Stomach (tissue), 9 donors: ENCODE measurements around the gene ZIC1. TPM values are rescaled to one million over a fixed set of nuclear protein-coding genes. Genes with fewer than 3 reads are reported as not detected.

ENCODE experiments used
- DNase-seq, 2 donors: peaks; one replicate each; pipeline versions ENCODE4 v3.0.0 to v3.0.0-alpha.2; 2013 to 2019
- H3K27ac ChIP-seq, 5 donors: fragments of 200-600 bp in 4 of 5; sonication (generic) in 4 of 5; one replicate each; pipeline ENCODE4 v1.5.1; 2013 to 2019; ENCODE audit warnings: mild to moderate bottlenecking in 1 of 5, moderate library complexity in 1 of 5
- H3K27me3 ChIP-seq, 3 donors: fragments of 200-600 bp; sonication (generic); one replicate each; pipeline ENCODE4 v1.5.1; 2017 to 2019; ENCODE audit warnings: mixed run types in 1 of 3
- H3K36me3 ChIP-seq, 4 donors: fragments of 200-600 bp; sonication (generic); 1 replicate in 3 of 4; 2 replicates in 1 of 4; pipeline ENCODE4 v1.5.1; 2016 to 2019
- H3K4me1 ChIP-seq, 4 donors: fragments of 200-600 bp; sonication (generic); one replicate each; pipeline ENCODE4 v1.5.1; 2016 to 2019
- H3K4me3 ChIP-seq, 4 donors: fragments of 200-600 bp; sonication (generic) in 3 of 4; one replicate each; pipeline ENCODE4 v1.5.1; 2016 to 2019; ENCODE audit warnings: mild to moderate bottlenecking in 1 of 4
- H3K9me3 ChIP-seq, 4 donors: fragments of 200-600 bp; sonication (generic); one replicate each; pipeline ENCODE4 v1.5.1; 2016 to 2019
- CTCF ChIP-seq, 7 experiments: fragments of 450-650 bp in 4 of 7; fragments of 200-600 bp in 3 of 7; sonication (generic) in 3 of 7; IDR thresholded peaks; one replicate each; pipeline ENCODE4 v1.5.1; 2016 to 2019; ENCODE audit warnings: antibody characterized with exemption in 7 of 7, control low read depth in 2 of 7, mild to moderate bottlenecking in 1 of 7
- EP300 ChIP-seq: sonication (generic); formaldehyde crosslinking; IDR thresholded peaks from one replicate; pipeline ENCODE4 v1.6.1; 2017; ENCODE audit warnings: antibody characterized with exemption
- POLR2A ChIP-seq, 4 donors: fragments of 450-650 bp; IDR thresholded peaks; one replicate each; pipeline ENCODE4 v1.6.1; 2016; ENCODE audit warnings: antibody characterized with exemption in 4 of 4, control low read depth in 2 of 4, mild to moderate bottlenecking in 1 of 4, moderate library complexity in 1 of 4
- POLR2AphosphoS5 ChIP-seq, 3 donors: sonication (generic); formaldehyde crosslinking; IDR thresholded peaks; one replicate each; pipeline ENCODE4 v1.6.1; 2016; ENCODE audit warnings: antibody characterized with exemption in 3 of 3
- WGBS, 5 donors: extraction: QIAGEN DNeasy Blood & Tissue Kit in 3 of 5; methylation state at CpG; one replicate each; pipeline versions ENCODE4 v1.1.5 to v1.1.7; 2013 to 2018; 5-methylcytosine and 5-hydroxymethylcytosine counted together
- intact Hi-C: fragments of 100-400 bp; cut with DNase I; formaldehyde crosslinking; loops from one replicate; pipeline ENCODE4 v1.15.1; 2023; ENCODE audit warnings: low total_unique reads
- polyA plus RNA-seq, 3 donors: library from polyadenylated mRNA; stranded (reverse); fragments of 200-250 nt; gene quantifications; one replicate each; pipeline ENCODE4 v1.2.3, GENCODE V29; 2013
- total RNA-seq, 5 donors: library from RNA; depleted of rRNA; stranded (reverse); fragments of >200 nt; gene quantifications; one replicate each; pipeline versions ENCODE4 v1.1.0 to v1.2.3, GENCODE V29; 2014 to 2016
- donor health status: healthy with polysubstance abuse.
- donor health status: Bipolar disorder and iron deficiency.
- donor health status: healthy.

The ZIC1 gene
- total and polyA plus RNA-seq, 8 donors = 0.76 TPM; not detected in 7

- H3K27ac ChIP-seq = no peak overlapping the region
- intact Hi-C loops = no loop called here
- no peak for DNase-seq
- TF ChIP-seq POLR2AphosphoS5 (IDR thresholded peaks at IDR 0.05) (no peak), EP300 (no peak), CTCF (IDR thresholded peaks at IDR 0.05) (no peak), POLR2A (IDR thresholded peaks at IDR 0.05) (no peak)
- no peak overlapping the region for H3K4me3 ChIP-seq
- H3K4me1 ChIP-seq = peaks cover 0 to 28% (median 9%) of the 10 kb centered on the region in 4 donors
- H3K36me3 ChIP-seq = no peaks in the 10 kb centered on the region
- WGBS, 5 donors = 23 to 30% (median 27%) methylated on average over 11 of the region's 11 CpGs
- peaks cover 39 to 100% (median 60%) of the 10 kb centered on the region in 3 donors for H3K27me3 ChIP-seq
- H3K9me3 ChIP-seq = peaks cover 0 to 37% (median 9%) of the 10 kb centered on the region in 4 donors
These were observed 5.0 kb upstream of the ZIC1 start for GRCh38 chr3:147404000-147404799.

GRCh38 chr3:147404800-147405230 lies 4.3 kb upstream of the ZIC1 start:
- no peak overlapping the region for H3K27ac ChIP-seq
- no peak overlapping the region for H3K4me3 ChIP-seq
- no peaks in the 10 kb centered on the region for H3K36me3 ChIP-seq
- H3K4me1 ChIP-seq = peaks cover 2 to 35% (median 14%) of the 10 kb centered on the region in 4 donors
- peaks cover 0 to 43% (median 12%) of the 10 kb centered on the region in 4 donors for H3K9me3 ChIP-seq
- TF ChIP-seq POLR2AphosphoS5 (IDR thresholded peaks at IDR 0.05) (no peak), EP300 (no peak), POLR2A (IDR thresholded peaks at IDR 0.05) (no peak), CTCF (IDR thresholded peaks at IDR 0.05) (no peak)
- WGBS, 5 donors = 8 to 14% (median 12%) methylated on average over 16 of the region's 16 CpGs
- no peak for DNase-seq
- peaks cover 45 to 100% (median 61%) of the 10 kb centered on the region in 3 donors for H3K27me3 ChIP-seq
- intact Hi-C loops = no loop called here

- TF ChIP-seq CTCF (IDR thresholded peaks at IDR 0.05) = no peak
- no peaks in the 10 kb centered on the region for H3K36me3 ChIP-seq
- peaks cover 51 to 100% (median 67%) of the 10 kb centered on the region in 3 donors for H3K27me3 ChIP-seq
- intact Hi-C loops = no loop called here
- WGBS, 5 donors = 9 to 13% (median 11%) methylated on average over 25 to 27 of the region's 27 CpGs
- no peak overlapping the region for H3K27ac ChIP-seq
- DNase-seq = no peak
- H3K4me3 ChIP-seq = no peak overlapping the region
- H3K4me1 ChIP-seq = peaks cover 8 to 41% (median 20%) of the 10 kb centered on the region in 4 donors
- peaks cover 0 to 49% (median 18%) of the 10 kb centered on the region in 4 donors for H3K9me3 ChIP-seq
These were observed 3.7 kb upstream of the ZIC1 start for GRCh38 chr3:147405231-147406027.

GRCh38 chr3:147406028-147406931 lies 2.9 kb upstream of the ZIC1 start, which contains the start of gene ZIC4:
Gene ZIC4 (minus strand): TSS chr3:147406543. CDS start chr3:147402797, 3,746 bp downstream.
- Histone ChIP-seq H3K9me3 (peaks cover 0 to 58% (median 21%) of the 10 kb centered on the region in 4 donors), H3K27me3 (peaks cover 58 to 100% (median 76%) of the 10 kb centered on the region in 3 donors), H3K4me1 (peaks cover 14 to 49% (median 29%) of the 10 kb centered on the region in 4 donors), H3K27ac (no peak within 1 kb of the TSS), H3K36me3 (no peaks in the 10 kb centered on the region), H3K4me3 (peak within 1 kb of the TSS in 1 of 4 donors; percentile 9)
- TF ChIP-seq POLR2A (IDR thresholded peaks at IDR 0.05) (no peak), EP300 (no peak), POLR2AphosphoS5 (IDR thresholded peaks at IDR 0.05) (no peak), CTCF (IDR thresholded peaks at IDR 0.05) (no peak)
- no peak for DNase-seq
- intact Hi-C loops = no loop called here
- WGBS, 5 donors = 6 to 14% (median 7%) methylated on average over 22 to 25 of the region's 25 CpGs
